SK-N-SH treated with all-trans-retinoic acid at 6 μM for 48 hours (cell line): Measurements from ENCODE around the gene STIP1.

Source experiments
- ATAC-seq: fragments of 200-7000 bp; cut with Tn5 transposase; 3 replicates; pipeline ENCODE4 v1.9.1; 2020; ENCODE audit warnings: mild to moderate bottlenecking, moderate library complexity
- BACH2 ChIP-seq: fragments of 250-450 bp; sonication (Bioruptor Pico); IDR thresholded peaks from 2 replicates; pipeline ENCODE4 v1.9.0; 2021; ENCODE audit warnings: mild to moderate bottlenecking, borderline replicate concordance
- CSDC2 ChIP-seq: fragments of 250-450 bp; sonication (Bioruptor Pico); IDR thresholded peaks from 2 replicates; pipeline ENCODE4 v1.5.0; 2020; ENCODE audit warnings: mild to moderate bottlenecking, moderate library complexity
- ESRRG ChIP-seq: fragments of 250-450 bp; sonication (Bioruptor Pico); IDR thresholded peaks from 2 replicates; pipeline ENCODE4 v1.6.1; 2021; ENCODE audit warnings: mild to moderate bottlenecking
- GLIS3 ChIP-seq: fragments of 250-450 bp; sonication (Bioruptor Pico); IDR thresholded peaks from 2 replicates; pipeline ENCODE4 v1.5.0; 2020; ENCODE audit warnings: mild to moderate bottlenecking, moderate library complexity
- ISL1 ChIP-seq: fragments of 250-450 bp; sonication (Bioruptor Pico); IDR thresholded peaks from 2 replicates; pipeline ENCODE4 v2.1.2; 2022; ENCODE audit warnings: mild to moderate bottlenecking, moderate library complexity
- OSR1 ChIP-seq: fragments of 250-450 bp; sonication (Bioruptor Pico); IDR thresholded peaks from 2 replicates; pipeline ENCODE4 v1.8.0; 2022; ENCODE audit warnings: moderate library complexity, mild to moderate bottlenecking, inconsistent platforms
- POU6F1 ChIP-seq: fragments of 250-450 bp; sonication (Bioruptor Pico); IDR thresholded peaks from 2 replicates; pipeline ENCODE4 v1.8.0; 2021; ENCODE audit warnings: low read depth, mild to moderate bottlenecking, moderate library complexity, borderline replicate concordance
- PPARA ChIP-seq: fragments of 250-450 bp; sonication (Bioruptor Pico); IDR thresholded peaks from 2 replicates; pipeline ENCODE4 v1.5.0; 2020; ENCODE audit warnings: mild to moderate bottlenecking, borderline replicate concordance
- RARB ChIP-seq: fragments of 250-450 bp; sonication (Bioruptor Pico); IDR thresholded peaks from 2 replicates; pipeline ENCODE4 v1.8.0; 2021; ENCODE audit warnings: mild to moderate bottlenecking, moderate library complexity
- SNAI2 ChIP-seq: fragments of 250-450 bp; sonication (Bioruptor Pico); IDR thresholded peaks from 2 replicates; pipeline ENCODE4 v1.5.0; 2020; ENCODE audit warnings: mild to moderate bottlenecking, moderate library complexity
- TOX ChIP-seq: fragments of 250-450 bp; sonication (Bioruptor Pico); IDR thresholded peaks from 2 replicates; pipeline ENCODE4 v1.8.0; 2021; ENCODE audit warnings: mild to moderate bottlenecking, moderate library complexity, borderline replicate concordance
- TSHZ2 ChIP-seq: fragments of 250-450 bp; sonication (Bioruptor Pico); IDR thresholded peaks from 2 replicates; pipeline ENCODE4 v1.5.0; 2020; ENCODE audit warnings: mild to moderate bottlenecking, moderate library complexity
- ZC3H10 ChIP-seq: fragments of 250-450 bp; sonication (Bioruptor Pico); IDR thresholded peaks from 2 replicates; pipeline ENCODE4 v1.5.1; 2021; ENCODE audit warnings: mild to moderate bottlenecking, moderate library complexity
- ZFP3 ChIP-seq: fragments of 250-450 bp; sonication (Bioruptor Pico); IDR thresholded peaks from 2 replicates; pipeline ENCODE4 v1.5.0; 2020; ENCODE audit warnings: mild to moderate bottlenecking, moderate library complexity
- ZFP30 ChIP-seq: fragments of 450-650 bp; formaldehyde crosslinking; IDR thresholded peaks from 2 replicates; pipeline ENCODE4 v1.5.0; 2022; ENCODE audit warnings: mild to moderate bottlenecking, moderate library complexity
- ZNF565 ChIP-seq: fragments of 450-650 bp; formaldehyde crosslinking; conservative IDR thresholded peaks from 2 replicates; pipeline ENCODE4 v1.5.0; 2020; ENCODE audit warnings: low read depth, mild to moderate bottlenecking, moderate library complexity
- ZNF70 ChIP-seq: fragments of 450-650 bp; formaldehyde crosslinking; IDR thresholded peaks from 2 replicates; pipeline ENCODE4 v1.5.0; 2020; ENCODE audit warnings: mild to moderate bottlenecking, moderate library complexity
- ZNF8 ChIP-seq: fragments of 450-650 bp; formaldehyde crosslinking; IDR thresholded peaks from 2 replicates; pipeline ENCODE4 v1.5.0; 2020; ENCODE audit warnings: mild to moderate bottlenecking, moderate library complexity
- TF ChIP-seq, protein P1 (sequence below): fragments of 250-450 bp; sonication (Bioruptor Pico); IDR thresholded peaks from 2 replicates; pipeline ENCODE4 v1.5.1; 2021; ENCODE audit warnings: mild to moderate bottlenecking, moderate library complexity

Gene STIP1

GRCh38 chr11:64229090-64229743, 43.2 kb downstream of the STIP1 start:
- no peak for ATAC-seq
- no peak for TF ChIP-seq SNAI2
- TF ChIP-seq ZNF8, result no peak
- no peak for TF ChIP-seq GLIS3 (CRISPR knock-in tag)
- no peak for TF ChIP-seq BACH2 (CRISPR knock-in tag)
- no peak for TF ChIP-seq ZNF70 (CRISPR knock-in tag)

DNA sequence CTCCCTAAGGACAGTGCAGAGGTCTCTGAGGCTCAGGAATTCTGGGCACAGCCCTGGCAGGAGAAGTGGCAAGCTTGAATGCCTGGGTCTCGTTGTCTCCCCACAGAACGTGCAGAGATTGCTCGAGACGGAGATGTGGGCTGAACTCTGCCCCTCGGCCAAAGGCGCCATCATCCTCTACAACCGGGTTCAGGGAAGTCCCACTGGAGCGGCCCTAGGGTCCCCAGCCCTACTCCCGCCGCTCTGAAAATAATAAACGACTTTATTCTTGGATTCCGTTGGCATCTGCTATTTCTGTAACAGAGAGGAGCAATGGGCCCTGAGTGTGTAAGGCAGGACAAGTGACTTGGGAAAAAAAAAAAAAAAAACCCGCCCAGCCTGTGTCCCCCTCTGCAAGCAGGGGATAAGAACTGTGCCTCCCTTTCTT, 43.8 kb downstream of the STIP1 start:
- no peak for TF ChIP-seq ZC3H10 (CRISPR knock-in tag)
- no peak for ATAC-seq

GRCh38 chr11:64230171-64230984, 44.4 kb downstream of the STIP1 start, which contains the start of gene DNAJC4:
Gene DNAJC4 (plus strand): TSS chr11:64230548. CDS start chr11:64230855, 307 bp downstream.
- TF ChIP-seq ZFP3 (CRISPR knock-in tag) (0 out of 2 replicates have a peak, but pooled peaks have one; percentile 30), TOX (no peak)
- ATAC-seq, result peak; percentile 59

GRCh38 chr11:64230985-64231365, 45.0 kb downstream of the STIP1 start:
- TF ChIP-seq RARB (CRISPR knock-in tag) (no peak), ZFP3 (CRISPR knock-in tag) (no peak), POU6F1 (CRISPR knock-in tag) (no peak), TSHZ2 (CRISPR knock-in tag) (no peak), ZC3H10 (CRISPR knock-in tag) (no peak), ZNF70 (CRISPR knock-in tag) (no peak), CSDC2 (CRISPR knock-in tag) (no peak), OSR1 (CRISPR knock-in tag) (no peak), GLIS3 (CRISPR knock-in tag) (no peak), BACH2 (CRISPR knock-in tag) (no peak)
- no peak for ATAC-seq

- no peak for TF ChIP-seq ZNF565
- TF ChIP-seq ZFP30 (CRISPR knock-in tag), result no peak
- TF ChIP-seq SNAI2, result no peak
- TF ChIP-seq PPARA, result no peak
- TF ChIP-seq TOX, result no peak
- TF ChIP-seq, all 23 proteins: peak for 0
- ATAC-seq, result no peak
Observed at GRCh38 chr11:64231546-64231945, 45.6 kb downstream of the STIP1 start.

DNA sequence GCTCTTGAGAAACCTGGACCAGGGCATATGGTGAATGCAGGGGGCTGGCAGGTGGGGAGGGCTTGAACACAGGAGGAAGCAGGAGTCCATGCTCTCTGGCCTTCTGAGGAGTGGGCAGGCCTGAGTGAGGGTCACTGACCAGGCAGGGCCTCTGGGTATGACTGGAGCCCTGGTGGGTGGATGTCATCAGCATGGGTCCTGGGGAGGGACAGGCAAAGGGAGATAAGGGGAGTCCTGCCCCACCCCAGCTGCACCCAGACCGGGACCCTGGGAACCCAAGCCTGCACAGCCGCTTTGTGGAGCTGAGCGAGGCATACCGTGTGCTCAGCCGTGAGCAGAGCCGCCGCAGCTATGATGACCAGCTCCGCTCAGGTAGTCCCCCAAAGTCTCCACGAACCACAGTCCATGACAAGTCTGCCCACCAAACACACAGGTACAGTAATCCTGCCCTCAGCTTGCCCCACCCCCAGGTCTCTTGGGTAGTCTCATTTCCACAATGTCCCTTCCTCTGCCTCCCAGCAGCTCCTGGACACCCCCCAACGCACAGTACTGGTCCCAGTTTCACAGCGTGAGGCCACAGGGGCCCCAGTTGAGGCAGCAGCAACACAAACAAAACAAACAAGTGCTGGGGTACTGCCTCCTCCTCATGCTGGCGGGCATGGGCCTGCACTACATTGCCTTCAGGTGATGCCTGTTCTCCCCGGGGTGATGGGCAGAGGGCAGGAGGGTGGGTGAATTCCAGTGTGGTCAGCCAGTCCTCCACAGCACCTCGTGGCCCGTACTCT, 46.4 kb downstream of the STIP1 start:
- no peak for TF ChIP-seq ISL1 (CRISPR knock-in tag)
- no peak for TF ChIP-seq PPARA
- TF ChIP-seq RARB (CRISPR knock-in tag), result no peak
- no peak for TF ChIP-seq SNAI2
- TF ChIP-seq ESRRG (CRISPR knock-in tag), result no peak
- no peak for TF ChIP-seq POU6F1 (CRISPR knock-in tag)
- no peak for TF ChIP-seq ZNF70 (CRISPR knock-in tag)
- no peak for TF ChIP-seq ZFP30 (CRISPR knock-in tag)
- TF ChIP-seq, protein P1, sequence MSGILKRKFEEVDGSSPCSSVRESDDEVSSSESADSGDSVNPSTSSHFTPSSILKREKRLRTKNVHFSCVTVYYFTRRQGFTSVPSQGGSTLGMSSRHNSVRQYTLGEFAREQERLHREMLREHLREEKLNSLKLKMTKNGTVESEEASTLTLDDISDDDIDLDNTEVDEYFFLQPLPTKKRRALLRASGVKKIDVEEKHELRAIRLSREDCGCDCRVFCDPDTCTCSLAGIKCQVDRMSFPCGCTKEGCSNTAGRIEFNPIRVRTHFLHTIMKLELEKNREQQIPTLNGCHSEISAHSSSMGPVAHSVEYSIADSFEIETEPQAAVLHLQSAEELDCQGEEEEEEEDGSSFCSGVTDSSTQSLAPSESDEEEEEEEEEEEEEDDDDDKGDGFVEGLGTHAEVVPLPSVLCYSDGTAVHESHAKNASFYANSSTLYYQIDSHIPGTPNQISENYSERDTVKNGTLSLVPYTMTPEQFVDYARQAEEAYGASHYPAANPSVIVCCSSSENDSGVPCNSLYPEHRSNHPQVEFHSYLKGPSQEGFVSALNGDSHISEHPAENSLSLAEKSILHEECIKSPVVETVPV (CRISPR knock-in tag), result no peak
- no peak for ATAC-seq
